Activated naive CD8-positive, alpha-beta T cell treated with anti-CD3 and anti-CD28 coated beads, Interleukin-2, amount 50 U/mL, for 16 hours (primary cell): ENCODE results near the gene SGPP2.
"Not testable (repeated sequence)": the region's sequence is repeated elsewhere in the genome, so short reads cannot be mapped to it uniquely, and the experiment has no call there.

Source experiments
- DNase-seq: peaks from one replicate; pipeline ENCODE4 v3.0.0-alpha.2; 2020; ENCODE audit warnings: low read depth, low spot score

Gene SGPP2

DNA sequence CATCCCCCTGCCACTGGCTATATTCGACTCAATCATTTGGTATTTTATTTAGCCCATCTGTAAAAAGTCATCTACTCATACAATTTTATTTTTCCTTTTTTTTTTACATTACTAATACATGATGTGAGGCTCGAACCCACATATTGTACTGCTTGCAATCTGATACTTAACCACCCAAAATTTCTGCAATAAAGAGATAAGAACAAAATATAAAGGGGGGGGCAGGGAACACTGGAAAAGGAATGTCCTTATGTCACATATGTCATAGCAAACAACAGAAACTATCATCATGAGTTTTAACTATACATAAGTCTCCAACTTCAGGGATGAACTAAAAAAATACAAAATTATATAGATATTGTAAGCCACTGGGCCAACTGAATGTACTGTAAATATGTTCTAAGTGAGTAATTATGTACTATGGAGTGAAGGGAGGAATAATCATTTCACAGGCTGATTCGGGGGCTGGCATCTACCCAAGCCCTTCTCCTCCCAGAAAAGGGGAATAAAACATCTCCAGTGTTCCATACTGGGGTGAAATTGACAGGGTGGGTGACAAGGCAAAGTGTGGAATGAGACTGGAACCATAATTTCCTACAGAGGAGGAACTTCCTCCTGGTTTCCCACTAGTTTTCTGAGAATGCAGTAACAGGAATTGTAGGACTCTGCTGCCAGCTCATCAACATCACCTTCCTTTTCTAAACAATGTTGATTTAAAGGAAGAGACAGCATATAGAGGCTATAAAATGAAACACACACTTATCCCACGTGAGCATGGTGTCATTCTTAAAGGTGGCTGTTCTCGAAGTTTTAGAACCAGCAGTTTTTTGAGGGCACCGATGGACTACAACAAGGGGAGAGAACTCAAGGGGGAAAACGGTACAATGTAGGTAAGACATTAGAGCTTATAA is 152.1 kb downstream of the SGPP2 start:
- DNase-seq: no peak

DNA sequence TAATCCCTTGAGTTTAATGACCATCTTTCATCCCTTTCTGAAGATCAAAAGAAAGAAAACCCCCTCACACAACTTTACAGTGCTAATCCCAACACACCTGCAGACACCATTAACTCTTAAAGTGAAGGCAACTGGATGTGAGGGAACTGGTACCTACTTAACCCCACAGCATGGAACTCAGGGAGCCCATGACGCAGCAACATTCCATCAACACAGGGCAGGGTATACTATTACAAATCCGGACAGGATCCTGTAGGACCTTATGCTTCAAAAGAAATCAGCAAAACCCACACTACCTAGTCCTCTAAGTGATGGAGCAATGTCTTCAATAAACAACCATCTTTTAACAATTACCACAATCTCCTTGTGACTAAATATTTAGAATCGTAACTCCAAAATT is 153.0 kb downstream of the SGPP2 start:
- no peak for DNase-seq

DNA sequence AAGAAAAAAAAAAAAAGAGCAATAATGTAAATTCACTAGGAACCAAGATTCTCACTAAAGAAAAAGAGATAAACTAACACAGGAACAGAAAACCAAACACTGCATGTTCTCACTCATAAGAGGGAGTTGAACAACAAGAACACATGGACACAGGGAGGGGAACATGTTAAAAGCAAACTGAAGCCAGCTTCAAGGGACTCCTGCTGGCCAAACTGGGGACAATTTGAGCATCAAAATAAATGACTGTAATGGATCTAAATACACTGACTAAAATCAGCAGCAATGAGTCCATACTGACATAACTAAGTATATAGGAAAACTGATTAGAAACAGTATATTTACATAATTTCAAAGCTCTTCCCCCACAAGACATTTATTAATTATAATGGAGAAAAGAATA is 158.6 kb downstream of the SGPP2 start:
- DNase-seq: no peak

DNA sequence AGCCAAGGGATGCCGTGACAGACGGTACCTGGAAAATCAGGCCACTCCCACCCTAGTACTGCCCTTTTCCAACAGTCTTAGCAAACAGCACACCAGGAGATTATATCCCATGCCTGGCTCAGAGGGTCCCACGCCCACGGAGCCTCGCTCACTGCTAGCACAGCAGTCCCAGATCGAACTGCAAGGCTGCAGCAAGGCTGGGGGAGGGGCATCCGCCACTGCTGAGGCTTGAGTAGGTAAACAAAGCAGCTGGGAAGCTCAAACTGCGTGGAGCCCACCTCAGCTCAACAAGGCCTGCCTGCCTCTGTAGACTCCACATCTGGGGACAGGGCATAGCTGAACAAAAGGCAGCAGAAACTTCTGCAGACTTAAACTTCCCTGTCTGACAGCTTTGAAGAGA is 160.2 kb downstream of the SGPP2 start:
- not testable (repeated sequence) for DNase-seq

DNA sequence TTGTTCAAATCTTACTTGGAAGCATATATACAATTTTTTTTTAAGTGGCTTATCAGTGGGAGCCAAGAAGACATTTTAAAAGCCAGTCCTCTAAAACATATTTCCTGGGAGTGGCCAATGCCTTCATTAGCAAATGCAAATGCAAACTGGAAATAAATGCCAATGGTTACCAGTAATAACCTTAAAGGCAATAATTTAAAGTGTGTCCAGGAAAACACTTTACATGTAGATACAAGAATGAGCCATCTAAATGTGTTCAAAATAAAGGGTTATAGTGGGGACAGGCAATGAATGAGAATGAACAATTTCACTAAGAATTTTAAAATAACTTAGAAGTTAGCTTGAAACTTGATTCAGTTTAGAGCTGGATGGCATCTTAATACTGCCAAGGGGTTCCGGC is 167.3 kb downstream of the SGPP2 start:
- DNase-seq: no peak

DNA sequence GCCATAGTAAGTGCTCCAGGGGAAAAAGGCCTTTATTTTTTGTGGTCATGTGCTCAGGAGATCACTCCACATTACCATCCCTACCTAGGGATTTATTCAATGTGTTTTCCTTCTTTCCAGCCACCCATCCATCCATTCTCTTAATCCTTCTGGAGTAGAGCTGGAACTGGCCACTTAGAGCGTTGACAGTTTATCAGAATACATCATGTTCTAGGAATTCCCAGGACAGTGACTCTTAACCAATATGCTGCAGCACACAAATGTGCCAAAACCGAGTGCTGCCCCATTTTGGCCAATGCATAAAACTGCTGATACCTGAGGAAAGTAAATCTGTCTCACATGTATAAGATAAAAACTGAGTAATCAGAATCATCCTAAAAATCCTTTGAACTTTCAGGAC is 167.8 kb downstream of the SGPP2 start:
- DNase-seq: no peak

DNA sequence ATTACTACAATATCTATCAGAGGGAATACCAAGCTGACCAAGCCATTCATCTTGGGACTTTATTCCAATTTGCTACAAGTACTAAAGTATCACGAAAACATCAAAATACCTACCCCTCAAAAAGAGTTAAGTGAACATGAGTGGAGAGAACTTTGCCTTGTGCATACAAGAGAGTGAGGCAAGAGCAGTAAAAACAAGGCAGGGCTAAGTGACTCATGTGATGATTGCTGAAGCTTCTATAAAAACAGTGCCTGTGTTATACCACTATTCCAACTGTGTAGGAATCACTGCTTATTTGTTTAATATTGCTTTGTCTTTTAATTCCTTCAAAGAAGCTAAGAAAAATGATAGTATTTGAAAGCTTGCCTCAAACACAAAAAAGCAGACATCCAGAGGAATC is 170.3 kb downstream of the SGPP2 start:
- no peak for DNase-seq

DNA sequence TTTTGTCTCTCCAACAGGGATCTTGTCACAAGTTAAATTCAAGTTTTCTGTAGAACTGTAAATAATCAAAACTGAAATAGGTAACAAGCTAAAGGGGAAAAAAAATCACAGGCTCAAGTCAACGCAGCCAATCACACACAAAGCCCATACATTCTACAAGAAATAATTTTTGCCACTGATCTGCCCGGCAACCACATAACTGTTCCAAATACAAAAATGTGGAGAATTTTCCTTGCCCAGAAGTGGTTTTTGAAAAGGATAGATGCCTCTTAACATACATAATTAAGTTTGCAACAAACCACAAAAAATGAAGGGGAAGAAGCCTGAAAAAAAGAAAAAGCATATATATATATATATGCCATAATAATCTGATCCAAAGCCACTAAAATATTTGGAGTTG is 171.2 kb downstream of the SGPP2 start:
- DNase-seq: no peak

DNA sequence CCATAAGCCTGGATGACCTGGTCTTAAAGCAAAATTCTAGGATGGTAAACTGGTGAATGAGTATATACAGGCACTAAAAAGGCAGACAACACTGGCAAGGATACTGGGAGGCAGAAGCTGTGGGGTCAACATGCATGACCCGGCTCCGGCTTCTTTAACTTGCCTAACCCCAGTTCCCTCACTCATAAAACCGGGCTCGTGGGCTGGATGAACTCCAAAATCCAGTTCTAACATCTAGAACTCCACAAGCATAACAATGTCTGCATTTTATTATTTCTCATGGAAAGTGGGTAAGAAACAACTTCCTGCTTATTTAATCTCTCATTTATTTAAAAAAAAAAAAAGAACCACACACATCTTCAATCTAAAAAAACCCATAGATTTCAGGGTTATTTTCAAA is 174.3 kb downstream of the SGPP2 start:
- DNase-seq: no peak

DNA sequence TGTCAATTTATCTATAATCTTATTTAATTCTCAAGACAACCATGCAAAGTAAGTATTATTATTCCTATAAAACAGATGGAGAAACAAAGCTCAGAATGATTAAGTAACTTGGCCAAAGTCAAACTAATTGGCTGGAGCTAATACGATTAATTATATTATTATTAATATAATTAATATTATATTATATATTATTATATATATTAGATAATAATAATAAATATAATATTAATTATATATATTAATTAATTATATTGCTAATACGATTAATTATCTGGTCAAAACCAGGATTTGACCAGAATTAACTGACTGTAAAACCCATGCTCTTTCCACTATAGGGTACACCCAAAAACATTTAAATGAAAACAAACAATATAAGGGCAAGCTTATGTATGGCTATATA is 179.2 kb downstream of the SGPP2 start:
- no peak for DNase-seq

DNA sequence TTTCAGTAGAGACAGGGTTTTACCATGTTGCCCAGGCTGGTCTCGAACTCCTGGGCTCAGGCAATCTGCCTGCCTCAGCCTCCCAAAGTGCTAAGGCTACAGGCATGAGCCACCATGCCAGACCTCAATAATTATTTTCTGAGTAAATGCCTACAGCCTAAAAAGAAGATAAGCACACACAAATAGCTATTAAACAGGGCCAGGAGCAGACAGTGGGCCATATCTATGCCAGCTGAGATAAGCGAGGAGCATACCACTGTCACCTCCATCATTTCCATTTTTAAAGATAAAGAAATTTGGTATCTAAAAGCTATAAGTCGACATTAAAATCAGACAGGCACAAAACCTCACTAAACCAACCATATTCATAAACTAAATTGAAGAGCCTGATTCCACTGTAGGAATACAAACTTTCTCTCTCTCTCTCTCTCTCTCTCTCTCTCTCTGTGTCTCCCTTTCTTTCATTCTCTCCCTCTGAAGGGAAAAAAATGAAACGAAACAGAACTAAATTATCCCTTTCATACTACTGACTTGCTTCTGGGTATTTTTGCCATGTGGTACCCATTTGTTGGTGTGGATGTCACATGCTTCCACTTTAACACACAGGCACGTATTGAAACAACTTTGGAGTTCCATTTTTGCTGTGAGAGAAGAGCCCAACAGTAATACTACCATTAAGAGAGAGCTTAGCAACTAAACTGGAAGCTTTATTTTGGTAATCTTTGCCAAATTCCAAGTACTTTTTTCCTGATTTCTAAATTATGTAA is 180.6 kb downstream of the SGPP2 start:
- DNase-seq: no peak

DNA sequence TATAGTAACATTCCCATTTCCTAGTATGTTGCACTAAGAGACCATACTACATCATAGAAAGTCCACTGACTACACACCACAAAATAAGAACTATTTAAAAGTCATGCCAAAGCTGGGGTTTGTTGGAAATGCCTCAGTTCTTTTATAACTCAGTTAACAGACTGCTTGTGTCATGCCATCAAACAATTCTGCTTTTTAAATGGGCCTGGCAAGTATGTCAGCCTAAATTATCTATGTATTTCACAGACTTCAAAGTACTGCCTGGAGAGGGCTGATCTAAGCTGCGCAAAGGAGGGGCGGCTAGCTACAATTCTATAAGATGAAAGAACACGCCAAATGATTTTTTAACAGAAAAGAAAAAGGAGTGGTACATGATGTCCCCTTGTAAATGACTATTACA is 182.0 kb downstream of the SGPP2 start:
- no peak for DNase-seq

DNA sequence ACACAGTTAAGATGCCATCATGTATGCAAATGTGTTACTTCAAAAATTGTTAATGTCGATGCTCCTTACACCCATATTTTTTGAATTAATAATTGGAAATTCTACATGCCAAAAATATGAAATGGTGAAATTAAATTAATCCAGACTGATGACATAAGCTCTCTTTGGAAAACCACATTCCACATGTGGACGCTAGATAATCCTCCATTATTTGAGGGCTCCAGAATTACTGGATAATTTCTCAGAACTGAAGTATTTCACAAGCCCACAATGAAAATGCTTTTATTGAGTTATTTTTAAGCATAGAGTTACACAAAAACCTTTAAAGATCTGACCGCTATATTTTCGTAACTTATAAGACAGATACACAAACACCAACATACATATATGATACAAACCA is 183.7 kb downstream of the SGPP2 start:
- no peak for DNase-seq

DNA sequence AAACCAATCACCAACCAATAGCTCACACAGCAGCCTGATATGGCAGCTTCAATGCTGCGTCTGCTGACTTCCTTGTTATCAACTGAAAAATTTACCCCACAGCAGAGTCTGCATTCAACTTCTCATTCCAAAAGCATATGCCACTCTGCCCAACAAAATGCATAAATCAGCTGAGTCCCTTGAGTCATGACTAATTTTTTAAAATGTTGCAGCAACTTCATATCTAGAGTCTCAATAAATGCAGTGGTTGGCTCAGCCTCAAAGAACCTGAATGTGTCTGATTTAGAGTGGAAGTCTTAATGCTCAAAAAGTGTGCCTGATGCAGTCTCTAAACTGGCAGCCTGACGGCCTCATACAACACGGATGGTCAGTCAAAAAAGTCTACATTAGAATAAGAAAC is 185.0 kb downstream of the SGPP2 start:
- no peak for DNase-seq
